MM.1S (cell line): ENCODE results near the gene SNRNP70.

Source experiments
- DNase-seq: peaks from one replicate; pipeline ENCODE4 v3.0.0-alpha.2; 2015
- H2AFZ ChIP-seq: fragments of 300-600 bp; sonication (generic); 2 replicates; pipeline ENCODE4 v1.6.0; 2016; ENCODE audit warnings: antibody characterized with exemption, low read length
- H3F3A ChIP-seq: fragments of 300-600 bp; sonication (generic); 2 replicates; pipeline ENCODE4 v1.6.1; 2016; ENCODE audit warnings: mild to moderate bottlenecking, antibody characterized with exemption, low read length, moderate library complexity, mixed read lengths; ENCODE audit not compliant: insufficient read depth
- H3K27ac ChIP-seq: fragments of 300-600 bp; sonication (generic); 2 replicates; pipeline ENCODE4 v1.5.1; 2016; ENCODE audit warnings: mild to moderate bottlenecking, low read length
- H3K27me3 ChIP-seq: fragments of 300-600 bp; sonication (generic); replicated peaks from 2 replicates; pipeline ENCODE4 v1.6.0; 2016; ENCODE audit warnings: low read length; ENCODE audit not compliant: insufficient read depth
- H3K36me3 ChIP-seq: fragments of 300-600 bp; sonication (generic); replicated peaks from 2 replicates; pipeline ENCODE4 v1.6.1; 2016; ENCODE audit warnings: mild to moderate bottlenecking, low read length, mixed read lengths; ENCODE audit not compliant: insufficient read depth
- H3K4me1 ChIP-seq: fragments of 300-600 bp; sonication (generic); 2 replicates; pipeline ENCODE4 v1.6.1; 2016; ENCODE audit warnings: low read length, mixed read lengths
- H3K4me2 ChIP-seq: fragments of 300-600 bp; sonication (generic); 2 replicates; pipeline ENCODE4 v1.6.0; 2016; ENCODE audit warnings: low read depth, low read length
- H3K4me3 ChIP-seq: fragments of 300-600 bp; sonication (generic); 2 replicates; pipeline ENCODE4 v1.5.1; 2016; ENCODE audit warnings: low read length, mixed read lengths
- H3K79me2 ChIP-seq: fragments of 300-600 bp; sonication (generic); 2 replicates; pipeline ENCODE4 v1.6.1; 2016; ENCODE audit warnings: mixed run types, low read length, mixed read lengths
- H3K9ac ChIP-seq: fragments of 300-600 bp; sonication (generic); 2 replicates; pipeline ENCODE4 v1.6.1; 2016; ENCODE audit warnings: low read length, mixed read lengths
- H3K9me2 ChIP-seq: fragments of 300-600 bp; sonication (generic); replicated peaks from 2 replicates; pipeline ENCODE4 v1.6.1; 2016; ENCODE audit warnings: mild to moderate bottlenecking, low read length, mixed read lengths; ENCODE audit not compliant: insufficient read depth
- H3K9me3 ChIP-seq: fragments of 300-600 bp; sonication (generic); replicated peaks from 2 replicates; pipeline ENCODE4 v1.6.1; 2016; ENCODE audit warnings: mild to moderate bottlenecking, low read length, mixed read lengths; ENCODE audit not compliant: insufficient read depth
- H4K20me1 ChIP-seq: fragments of 300-600 bp; sonication (generic); 2 replicates; pipeline ENCODE4 v1.6.1; 2016; ENCODE audit warnings: mild to moderate bottlenecking, low read length, moderate library complexity, mixed read lengths; ENCODE audit not compliant: insufficient read depth
- EZH2 ChIP-seq: fragments of 300-600 bp; sonication (generic); optimal IDR thresholded peaks from 2 replicates; pipeline ENCODE3; 2017; ENCODE audit warnings: low read depth, mild to moderate bottlenecking, antibody characterized with exemption, low read length, mixed read lengths
- EZH2phosphoT487 ChIP-seq: fragments of 300-600 bp; sonication (generic); IDR thresholded peaks from 2 replicates; pipeline ENCODE4 v1.6.1; 2018; ENCODE audit warnings: antibody characterized with exemption, low read length
- TF ChIP-seq, protein P1 (sequence below): fragments of 300-600 bp; sonication (generic); IDR thresholded peaks from 2 replicates; pipeline ENCODE4 v1.5.1; 2016; ENCODE audit warnings: antibody characterized with exemption, low read length, mixed read lengths

SNRNP70 gene

DNA sequence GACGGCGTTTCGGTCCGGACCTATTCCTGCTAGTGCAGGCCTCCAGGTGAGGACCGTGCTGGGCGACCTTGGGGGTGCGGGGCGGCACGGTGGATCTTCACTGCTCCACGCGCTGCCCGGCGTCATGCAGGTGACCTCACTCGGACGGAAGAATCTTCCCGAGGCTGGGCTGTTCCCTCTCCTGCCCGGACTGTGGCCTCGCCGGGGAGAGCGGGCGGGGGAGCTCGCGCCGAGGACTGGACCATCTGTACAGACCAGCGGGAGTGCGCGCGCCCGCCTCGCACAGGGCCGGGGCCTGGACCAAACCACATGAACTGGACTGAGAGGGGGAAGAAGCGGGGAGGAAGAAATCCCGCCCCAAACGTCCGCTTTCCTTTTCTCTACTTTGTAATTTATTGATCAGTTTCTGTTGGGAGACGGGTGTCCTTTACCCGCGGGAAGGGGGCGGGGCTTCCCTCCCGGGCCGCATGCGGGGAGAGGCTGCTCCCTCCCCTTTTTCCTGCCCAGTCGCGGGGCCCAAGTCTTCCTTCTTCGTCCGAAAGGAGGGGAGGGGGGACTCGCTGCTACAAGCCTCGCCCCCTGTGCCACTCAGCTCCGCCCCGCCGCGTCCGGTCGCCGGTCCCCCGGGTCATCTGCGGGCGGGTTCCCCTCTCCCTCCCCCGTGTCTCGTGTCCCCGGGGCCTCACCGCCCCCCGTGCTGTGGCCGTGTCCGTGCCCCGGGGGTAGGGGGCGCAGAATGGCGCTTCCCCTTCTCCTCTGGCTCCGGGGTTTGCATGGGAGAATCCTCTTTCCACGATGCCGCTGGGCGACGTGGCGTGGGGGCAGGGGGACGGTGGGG, 65.1 kb downstream of the SNRNP70 start:
- TF ChIP-seq EZH2phosphoT487 (no peak), EZH2 (no peak)
- TF ChIP-seq, protein P1, sequence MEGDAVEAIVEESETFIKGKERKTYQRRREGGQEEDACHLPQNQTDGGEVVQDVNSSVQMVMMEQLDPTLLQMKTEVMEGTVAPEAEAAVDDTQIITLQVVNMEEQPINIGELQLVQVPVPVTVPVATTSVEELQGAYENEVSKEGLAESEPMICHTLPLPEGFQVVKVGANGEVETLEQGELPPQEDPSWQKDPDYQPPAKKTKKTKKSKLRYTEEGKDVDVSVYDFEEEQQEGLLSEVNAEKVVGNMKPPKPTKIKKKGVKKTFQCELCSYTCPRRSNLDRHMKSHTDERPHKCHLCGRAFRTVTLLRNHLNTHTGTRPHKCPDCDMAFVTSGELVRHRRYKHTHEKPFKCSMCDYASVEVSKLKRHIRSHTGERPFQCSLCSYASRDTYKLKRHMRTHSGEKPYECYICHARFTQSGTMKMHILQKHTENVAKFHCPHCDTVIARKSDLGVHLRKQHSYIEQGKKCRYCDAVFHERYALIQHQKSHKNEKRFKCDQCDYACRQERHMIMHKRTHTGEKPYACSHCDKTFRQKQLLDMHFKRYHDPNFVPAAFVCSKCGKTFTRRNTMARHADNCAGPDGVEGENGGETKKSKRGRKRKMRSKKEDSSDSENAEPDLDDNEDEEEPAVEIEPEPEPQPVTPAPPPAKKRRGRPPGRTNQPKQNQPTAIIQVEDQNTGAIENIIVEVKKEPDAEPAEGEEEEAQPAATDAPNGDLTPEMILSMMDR: no peak
- no peaks in the 10 kb centered on the region for H3K9me3 ChIP-seq
- H3K27me3 ChIP-seq: peaks cover 67% of the 10 kb centered on the region
- peak overlapping the region; percentile 81 for H2AFZ ChIP-seq
- no peaks in the 10 kb centered on the region for H3K79me2 ChIP-seq
- peak overlapping the region; percentile 46; the same call in 1 of the 2 replicates for H3K9ac ChIP-seq
- peak; percentile 69 for DNase-seq
- H3K4me2 ChIP-seq: peak overlapping the region; percentile 99
- no peaks in the 10 kb centered on the region for H4K20me1 ChIP-seq
- H3K9me2 ChIP-seq: no peaks in the 10 kb centered on the region
- H3K27ac ChIP-seq: no peak overlapping the region
- peaks cover 10% of the 10 kb centered on the region; the same call in 1 of the 2 replicates for H3K4me1 ChIP-seq
- H3F3A ChIP-seq: no peaks in the 10 kb centered on the region
- no peaks in the 10 kb centered on the region for H3K36me3 ChIP-seq
- peak overlapping the region; percentile 69 for H3K4me3 ChIP-seq

GRCh38 chr19:49150944-49151243, 65.6 kb downstream of the SNRNP70 start:
- H3K27me3 ChIP-seq: peaks cover 70% of the 10 kb centered on the region
- H4K20me1 ChIP-seq: no peaks in the 10 kb centered on the region
- peak overlapping the region; percentile 99 for H3K4me2 ChIP-seq
- no peak for TF ChIP-seq EZH2
- no peak overlapping the region for H3K27ac ChIP-seq
- H3F3A ChIP-seq: no peaks in the 10 kb centered on the region
- peak overlapping the region; percentile 69 for H3K4me3 ChIP-seq
- no peak overlapping the region for H3K9ac ChIP-seq
- peaks cover 5% of the 10 kb centered on the region; the same call in 1 of the 2 replicates for H3K4me1 ChIP-seq
- peak overlapping the region; percentile 81 for H2AFZ ChIP-seq
- no peaks in the 10 kb centered on the region for H3K36me3 ChIP-seq
- H3K79me2 ChIP-seq: no peaks in the 10 kb centered on the region
- DNase-seq: no peak
- H3K9me2 ChIP-seq: no peaks in the 10 kb centered on the region
- no peaks in the 10 kb centered on the region for H3K9me3 ChIP-seq

- DNase-seq: no peak
- Histone ChIP-seq H3K4me3 (no peak overlapping the region), H3K9ac (no peak overlapping the region), H3K4me1 (peaks cover 5% of the 10 kb centered on the region; the same call in 1 of the 2 replicates), H4K20me1 (no peaks in the 10 kb centered on the region), H3K4me2 (no peak overlapping the region), H2AFZ (no peak overlapping the region), H3K27me3 (peaks cover 70% of the 10 kb centered on the region), H3K9me2 (no peaks in the 10 kb centered on the region), H3K27ac (no peak overlapping the region), H3K9me3 (no peaks in the 10 kb centered on the region), H3F3A (no peaks in the 10 kb centered on the region), H3K36me3 (no peaks in the 10 kb centered on the region), H3K79me2 (no peaks in the 10 kb centered on the region)
- no peak for TF ChIP-seq EZH2
- TF ChIP-seq EZH2phosphoT487: no peak
- TF ChIP-seq, protein P1: no peak
Measured at GRCh38 chr19:49151267-49152118, 66.2 kb downstream of the SNRNP70 start.
